Mucosa of stomach (tissue), 1 donor: ENCODE measurements around the gene EIF4G2.
A peak's percentile ranks its signal among the peaks of the same experiment; 100 is the strongest.

Experiments used
- H3K27me3 ChIP-seq: one replicate; pipeline ENCODE4 v1.7.0; 2013; ENCODE audit warnings: mild to moderate bottlenecking, low read length; ENCODE audit not compliant: control insufficient read depth, insufficient read depth
- H3K36me3 ChIP-seq: one replicate; pipeline ENCODE4 v1.7.0; 2013; ENCODE audit warnings: low read length; ENCODE audit not compliant: control insufficient read depth, insufficient read depth
- H3K4me1 ChIP-seq: one replicate; pipeline ENCODE4 v1.7.0; 2013; ENCODE audit warnings: mild to moderate bottlenecking, low read length; ENCODE audit not compliant: control insufficient read depth, insufficient read depth
- H3K4me3 ChIP-seq: one replicate; pipeline ENCODE4 v1.7.0; 2013; ENCODE audit warnings: low read length
- H3K9ac ChIP-seq: one replicate; pipeline ENCODE4 v1.7.0; 2013; ENCODE audit warnings: mild to moderate bottlenecking, low read length, moderate library complexity
- H3K9me3 ChIP-seq: one replicate; pipeline ENCODE4 v1.7.0; 2013; ENCODE audit warnings: mild to moderate bottlenecking, low read length, moderate library complexity; ENCODE audit not compliant: control insufficient read depth
- donor health status: Pancreatic carcinoma.

EIF4G2 gene

GRCh38 chr11:10762185-10762584, 46.5 kb downstream of the EIF4G2 start:
- no peaks in the 10 kb centered on the region for H3K27me3 ChIP-seq
- no peaks in the 10 kb centered on the region for H3K9me3 ChIP-seq
- H3K36me3 ChIP-seq, result peaks cover under 1% of the 10 kb centered on the region
- no peaks in the 10 kb centered on the region for H3K4me1 ChIP-seq
- no peak overlapping the region for H3K4me3 ChIP-seq
- no peak overlapping the region for H3K9ac ChIP-seq

DNA sequence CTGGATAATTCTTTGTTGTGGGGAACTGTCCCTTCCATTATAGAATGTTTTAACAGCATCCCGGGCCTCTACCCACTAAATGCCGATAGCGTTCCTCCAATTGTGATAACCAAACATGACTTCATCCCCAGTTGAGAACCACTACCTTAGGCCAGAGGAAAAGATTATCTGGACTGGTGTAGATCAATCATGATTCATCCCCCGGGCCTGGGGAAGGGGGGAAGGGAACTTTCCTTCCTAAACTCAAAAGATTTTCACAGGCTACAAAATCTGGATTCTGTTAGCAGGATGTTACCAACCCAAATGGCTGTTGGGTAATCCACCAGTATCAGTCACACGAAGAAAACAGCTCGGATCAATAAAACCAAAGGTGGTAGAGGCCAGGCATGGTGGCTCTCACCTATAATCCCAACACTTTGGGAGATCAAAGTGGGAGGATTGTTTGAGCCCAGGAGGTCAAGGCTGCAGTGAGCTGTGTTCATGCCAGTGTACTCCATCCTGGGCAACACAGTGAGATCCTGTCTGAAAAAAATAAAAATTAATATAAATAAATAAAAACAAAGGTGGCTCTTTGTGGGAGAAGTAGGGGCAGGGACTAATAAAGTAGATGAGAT, 47.5 kb downstream of the EIF4G2 start:
- H3K36me3 ChIP-seq, result peaks cover 6% of the 10 kb centered on the region
- no peaks in the 10 kb centered on the region for H3K27me3 ChIP-seq
- no peaks in the 10 kb centered on the region for H3K4me1 ChIP-seq
- H3K4me3 ChIP-seq, result no peak overlapping the region
- H3K9ac ChIP-seq, result no peak overlapping the region
- no peaks in the 10 kb centered on the region for H3K9me3 ChIP-seq

DNA sequence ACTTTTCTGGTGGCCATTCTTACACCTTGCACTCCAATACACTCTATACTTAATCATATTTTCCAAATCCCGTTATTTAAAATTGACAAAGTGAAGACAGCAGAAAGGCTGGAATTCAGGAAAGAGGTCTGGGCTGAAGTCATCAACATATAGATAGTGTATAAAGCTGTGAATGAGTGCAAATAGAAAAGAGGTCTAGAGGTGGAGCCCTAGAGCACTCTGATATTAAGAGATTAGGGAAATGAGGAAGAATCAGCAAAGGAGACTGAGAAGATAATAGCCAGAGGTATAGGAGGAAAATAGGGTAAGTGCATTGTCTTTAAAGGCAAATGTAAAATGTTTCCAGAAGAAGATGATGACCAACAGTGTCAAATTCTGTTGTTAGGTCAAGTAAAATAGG, 49.8 kb downstream of the EIF4G2 start:
- Histone ChIP-seq H3K9me3 (no peaks in the 10 kb centered on the region), H3K36me3 (peaks cover 6% of the 10 kb centered on the region), H3K4me1 (no peaks in the 10 kb centered on the region), H3K9ac (no peak overlapping the region), H3K27me3 (no peaks in the 10 kb centered on the region), H3K4me3 (no peak overlapping the region)

GRCh38 chr11:10752486-10752885, 56.2 kb downstream of the EIF4G2 start:
- Histone ChIP-seq H3K36me3 (peaks cover 6% of the 10 kb centered on the region), H3K9ac (no peak overlapping the region), H3K9me3 (no peaks in the 10 kb centered on the region), H3K4me1 (no peaks in the 10 kb centered on the region), H3K4me3 (no peak overlapping the region), H3K27me3 (no peaks in the 10 kb centered on the region)

DNA sequence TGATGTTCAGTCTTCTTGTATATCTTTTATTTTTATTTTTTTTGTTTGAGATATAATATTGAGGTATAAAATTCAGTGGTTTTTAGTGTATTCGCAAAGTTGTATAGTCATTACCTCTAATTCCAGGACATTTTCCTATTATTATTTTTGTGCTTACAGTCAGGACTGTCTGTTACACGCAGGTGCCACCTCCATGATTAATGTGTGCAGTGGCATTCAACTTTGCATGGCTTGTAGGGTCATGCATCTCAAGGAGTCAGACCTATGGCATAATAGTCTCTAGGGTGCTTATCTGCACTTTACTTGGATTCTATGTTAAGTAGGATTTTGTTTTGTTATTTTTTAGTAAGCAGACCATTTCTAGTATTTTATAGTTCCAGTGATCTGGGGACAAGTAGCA, 56.7 kb downstream of the EIF4G2 start:
- Histone ChIP-seq H3K9ac (peak overlapping the region; percentile 89), H3K27me3 (no peaks in the 10 kb centered on the region), H3K36me3 (peaks cover 4% of the 10 kb centered on the region), H3K9me3 (no peaks in the 10 kb centered on the region), H3K4me3 (no peak overlapping the region), H3K4me1 (no peaks in the 10 kb centered on the region)

- no peaks in the 10 kb centered on the region for H3K36me3 ChIP-seq
- peak overlapping the region; percentile 89 for H3K9ac ChIP-seq
- H3K27me3 ChIP-seq, result no peaks in the 10 kb centered on the region
- no peaks in the 10 kb centered on the region for H3K9me3 ChIP-seq
- H3K4me3 ChIP-seq, result peak overlapping the region; percentile 95
- no peaks in the 10 kb centered on the region for H3K4me1 ChIP-seq
These were observed 57.2 kb downstream of the EIF4G2 start for GRCh38 chr11:10751581-10751940.

GRCh38 chr11:10750838-10751580, 57.7 kb downstream of the EIF4G2 start, which contains the start of gene CTR9:
CTR9 (plus strand) TSS chr11:10751246; CDS start chr11:10751413, 167 bp downstream.
- peak within 1 kb of the TSS; percentile 95 for H3K4me3 ChIP-seq
- H3K36me3 ChIP-seq, result no peaks in the 10 kb centered on the region
- H3K4me1 ChIP-seq, result no peaks in the 10 kb centered on the region
- no peaks in the 10 kb centered on the region for H3K9me3 ChIP-seq
- H3K9ac ChIP-seq, result peak within 1 kb of the TSS; percentile 89
- no peaks in the 10 kb centered on the region for H3K27me3 ChIP-seq

DNA sequence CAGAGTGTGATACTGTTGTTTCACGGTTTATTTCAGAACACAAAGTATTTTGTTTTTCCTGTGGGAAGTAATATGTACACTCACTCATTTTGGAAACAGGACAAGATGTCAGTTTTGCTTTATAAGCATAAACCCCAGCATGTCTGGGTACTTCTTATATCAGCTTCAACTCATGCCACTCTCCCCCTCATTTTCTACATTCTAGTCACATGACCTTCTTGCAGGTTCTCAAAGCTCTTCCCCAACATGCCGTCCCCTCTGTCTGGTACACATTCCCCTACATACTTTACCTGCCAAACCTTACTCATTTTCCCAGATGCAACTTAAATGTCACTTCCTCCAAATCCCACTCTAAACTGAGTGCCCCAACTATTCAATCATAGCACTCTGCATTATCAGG, 59.2 kb downstream of the EIF4G2 start:
- Histone ChIP-seq H3K4me1 (no peaks in the 10 kb centered on the region), H3K36me3 (no peaks in the 10 kb centered on the region), H3K27me3 (no peaks in the 10 kb centered on the region), H3K4me3 (no peak overlapping the region), H3K9ac (no peak overlapping the region), H3K9me3 (no peaks in the 10 kb centered on the region)

DNA sequence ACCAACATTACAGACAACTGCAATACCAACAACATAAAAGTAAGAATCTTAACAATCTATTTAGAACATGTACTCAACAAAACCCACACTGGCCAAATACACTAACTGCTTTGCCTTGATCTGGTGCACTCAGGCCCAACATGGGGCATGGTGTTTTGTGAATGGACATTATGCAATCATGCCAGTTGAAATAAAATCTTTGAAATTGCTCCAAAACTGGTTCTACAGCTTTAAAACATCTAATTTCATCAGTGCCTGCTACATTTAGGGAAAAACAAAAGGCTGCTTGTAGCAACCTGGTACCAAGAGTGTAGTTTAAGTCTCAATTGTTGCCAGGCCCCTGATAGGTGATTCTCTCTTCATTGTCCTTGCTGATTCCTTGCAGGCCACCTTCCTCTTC, 61.0 kb downstream of the EIF4G2 start:
- H3K36me3 ChIP-seq, result no peaks in the 10 kb centered on the region
- H3K4me3 ChIP-seq, result no peak overlapping the region
- no peak overlapping the region for H3K9ac ChIP-seq
- no peaks in the 10 kb centered on the region for H3K27me3 ChIP-seq
- no peaks in the 10 kb centered on the region for H3K4me1 ChIP-seq
- H3K9me3 ChIP-seq, result no peaks in the 10 kb centered on the region
